Measurements from ENCODE around the gene TUBA8.
"Not testable (repeated sequence)": the region's sequence is repeated elsewhere in the genome, so short reads cannot be mapped to it uniquely, and the experiment has no call there.

The TUBA8 gene

DNA sequence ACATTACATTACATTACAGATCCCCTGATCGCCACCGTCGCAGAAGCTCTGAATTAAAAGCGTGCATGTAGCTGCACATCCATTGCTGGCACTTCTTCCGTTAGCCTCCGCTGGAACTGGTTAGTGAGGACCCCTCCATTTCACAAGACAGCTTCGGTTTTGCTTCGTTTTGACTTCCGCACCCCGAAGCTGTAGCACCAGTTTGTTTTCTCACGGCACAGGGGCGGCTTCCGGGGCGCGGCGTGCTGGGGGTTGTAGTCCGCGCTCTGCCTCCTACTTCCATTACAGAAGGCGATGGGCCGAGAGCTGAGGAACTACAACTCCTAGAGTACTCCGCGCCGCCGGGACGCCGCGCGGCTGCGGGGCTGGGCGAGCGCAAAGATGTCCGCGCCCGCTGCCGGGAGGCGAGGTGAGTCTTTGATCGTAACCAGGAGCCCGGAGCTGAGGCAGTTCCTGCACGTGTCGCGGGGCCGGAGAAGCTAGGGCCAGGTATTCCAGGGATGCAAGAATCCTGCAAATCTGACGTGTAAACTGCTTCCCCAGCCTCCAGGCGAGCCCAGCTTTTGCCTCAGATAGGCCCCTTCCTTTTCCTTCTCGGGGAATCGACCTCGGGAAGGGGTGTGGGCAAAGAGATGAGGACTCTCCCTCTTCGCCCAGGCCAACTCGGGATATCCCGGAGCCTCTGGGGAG lies 32.8 kb upstream of the TUBA8 start, which contains the start of gene PEX26:
TSS of gene PEX26 (plus strand) at position 352 of the 690 bp plus-strand sequence. CDS start 387 bp downstream, outside the sequence.
- peak; percentile 90 for DNase-seq

DNA sequence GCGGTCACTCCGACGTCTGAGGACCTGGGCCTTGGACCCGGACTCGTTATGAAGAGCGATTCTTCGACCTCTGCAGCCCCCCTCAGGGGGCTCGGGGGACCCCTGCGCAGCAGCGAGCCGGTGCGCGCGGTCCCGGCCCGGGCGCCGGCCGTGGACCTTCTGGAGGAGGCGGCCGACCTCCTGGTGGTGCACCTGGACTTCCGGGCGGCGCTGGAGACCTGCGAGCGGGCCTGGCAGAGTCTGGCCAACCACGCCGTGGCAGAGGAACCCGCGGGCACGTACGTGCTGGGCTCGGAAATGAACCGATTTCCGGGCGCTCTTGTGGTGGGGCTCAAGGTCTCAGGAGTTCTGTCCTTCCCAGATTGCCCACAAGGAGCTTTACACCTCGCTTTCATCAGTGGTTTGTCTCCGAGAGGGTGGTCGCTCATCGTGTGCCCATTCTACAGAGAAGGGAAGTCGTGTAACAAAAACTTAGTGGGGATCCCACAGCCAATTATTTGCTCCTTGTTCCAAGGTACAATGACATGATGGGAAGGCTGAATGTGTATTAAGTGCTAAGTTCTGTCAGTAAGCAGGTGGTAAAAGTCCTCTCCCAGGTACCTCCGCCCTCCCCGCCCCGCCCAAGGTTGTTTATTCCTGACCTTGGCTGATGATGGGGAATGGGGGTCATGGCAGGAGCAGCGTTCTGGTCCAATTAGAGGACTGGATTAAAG lies 32.1 kb upstream of the TUBA8 start:
- peak; percentile 36 for DNase-seq

DNA sequence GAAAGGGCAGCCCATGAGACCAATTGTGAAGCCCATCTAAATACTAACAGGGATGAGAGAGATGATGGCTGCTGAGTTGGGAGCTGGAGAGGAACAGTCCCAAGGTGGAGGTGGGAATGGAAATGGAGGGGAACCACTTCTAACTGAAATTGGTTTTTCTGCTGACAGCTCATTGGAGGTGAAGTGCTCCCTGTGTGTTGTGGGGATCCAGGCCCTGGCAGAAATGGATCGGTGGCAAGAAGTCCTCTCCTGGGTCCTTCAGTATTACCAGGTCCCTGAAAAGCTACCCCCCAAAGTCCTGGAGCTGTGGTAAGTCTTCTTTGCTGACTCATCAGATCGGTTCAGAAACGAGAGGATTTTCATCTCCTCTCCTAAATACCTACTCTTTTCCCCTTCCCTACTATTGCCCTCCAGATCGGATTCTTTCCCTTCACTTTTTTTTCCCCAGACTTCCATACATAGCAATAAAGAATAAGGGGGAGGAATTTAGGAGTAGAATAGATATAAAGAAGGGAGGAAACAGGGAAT lies 30.8 kb upstream of the TUBA8 start:
- no peak for DNase-seq

DNA sequence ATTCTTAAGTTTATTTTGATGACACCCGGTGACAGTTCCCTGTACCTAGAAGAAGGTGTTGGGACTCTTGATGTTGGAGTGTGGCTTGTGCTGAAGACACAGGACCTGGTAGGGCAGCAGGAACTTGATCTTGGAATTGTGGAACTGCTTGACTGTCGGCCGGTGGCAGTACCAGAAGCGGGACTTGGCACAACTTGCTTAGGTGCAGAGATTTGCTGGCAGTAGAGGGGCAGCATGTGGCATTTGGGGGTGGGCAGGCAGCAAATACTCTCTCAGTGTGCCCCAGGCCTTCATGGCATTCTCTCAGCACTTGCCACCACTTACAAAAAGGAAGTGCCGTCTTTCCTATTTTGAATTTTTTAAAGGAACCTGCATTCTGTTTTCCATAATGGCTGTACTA lies 29.2 kb upstream of the TUBA8 start:
- DNase-seq, result no peak

DNA sequence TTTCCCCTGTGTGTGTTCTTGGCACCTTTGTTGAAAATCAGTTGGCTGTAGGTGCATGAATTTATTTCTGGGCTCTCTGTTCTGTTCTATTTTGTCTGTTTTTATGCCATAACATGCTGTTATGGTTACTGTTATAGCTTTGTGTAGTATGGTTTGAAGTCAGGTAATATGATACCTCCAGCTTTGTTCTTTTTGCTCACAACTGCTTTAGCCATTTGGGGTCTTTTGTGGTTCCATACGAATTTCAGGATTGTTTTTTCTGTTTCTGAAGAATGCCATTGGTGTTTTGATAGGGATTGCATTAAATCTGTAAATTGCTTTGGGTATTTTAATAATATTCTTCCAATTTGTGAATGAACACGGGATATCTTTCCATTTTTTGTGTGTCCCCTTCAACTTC lies 28.1 kb upstream of the TUBA8 start:
- no peak for DNase-seq

DNA sequence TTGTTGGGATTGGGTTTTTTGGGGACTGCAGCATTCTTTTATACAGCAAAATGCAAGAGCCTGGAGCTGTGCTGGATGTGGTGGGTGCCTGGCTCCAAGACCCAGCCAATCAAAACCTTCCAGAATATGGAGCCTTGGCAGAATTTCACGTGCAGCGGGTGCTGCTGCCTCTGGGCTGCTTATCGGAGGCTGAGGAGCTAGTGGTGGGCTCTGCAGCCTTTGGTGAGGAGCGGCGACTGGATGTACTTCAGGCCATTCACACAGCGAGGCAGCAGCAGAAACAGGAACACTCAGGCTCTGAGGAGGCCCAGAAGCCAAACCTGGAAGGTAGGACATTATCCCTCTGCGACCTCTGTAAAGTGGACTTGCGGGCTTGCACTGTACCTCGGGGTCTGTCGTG lies 27.2 kb upstream of the TUBA8 start:
- DNase-seq, result no peak

DNA sequence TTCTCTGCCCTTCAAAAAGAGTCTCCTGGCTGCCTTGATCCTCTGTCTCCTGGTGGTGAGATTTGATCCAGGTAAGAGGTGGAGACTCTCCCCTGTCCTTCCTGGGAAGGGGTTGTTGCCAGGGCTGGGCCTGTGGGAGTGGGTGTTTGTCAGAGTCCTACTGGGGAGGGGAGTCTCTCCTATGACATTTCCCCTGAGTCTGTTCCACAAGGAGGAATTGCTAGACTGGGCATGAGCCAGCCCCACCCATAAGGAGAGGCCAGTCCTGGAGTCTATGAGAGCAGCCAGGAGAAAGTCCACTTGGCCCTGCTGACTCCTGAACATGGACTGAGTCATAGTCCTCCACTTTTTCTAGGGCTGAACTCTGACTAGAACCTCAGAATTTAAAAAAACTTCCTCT lies 25.4 kb upstream of the TUBA8 start:
- DNase-seq, result no peak

DNA sequence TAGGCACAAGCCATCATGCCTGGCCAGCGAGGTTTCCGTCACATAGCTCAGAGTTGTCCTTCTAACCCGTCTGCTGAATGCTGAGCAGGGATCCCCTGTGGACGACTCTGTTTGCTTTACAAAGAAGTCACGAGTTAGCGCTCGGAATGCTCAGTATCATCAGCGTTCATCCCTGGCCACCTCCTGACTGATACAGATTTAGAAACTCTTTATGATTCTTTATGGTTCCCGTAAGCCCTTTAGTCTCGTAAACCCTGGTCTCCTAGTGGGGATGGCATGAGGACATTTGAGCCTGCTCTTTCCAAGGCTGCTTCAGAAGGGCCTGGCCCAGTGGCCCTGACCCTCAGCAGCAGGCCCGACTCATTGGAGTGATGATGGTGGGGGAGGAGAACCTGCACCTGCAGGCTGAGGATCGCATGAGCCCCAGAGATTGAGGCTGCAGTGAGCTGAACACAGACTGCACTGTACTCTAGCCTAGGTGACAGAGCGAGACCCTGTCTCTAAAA lies 23.2 kb upstream of the TUBA8 start:
- no peak for DNase-seq

DNA sequence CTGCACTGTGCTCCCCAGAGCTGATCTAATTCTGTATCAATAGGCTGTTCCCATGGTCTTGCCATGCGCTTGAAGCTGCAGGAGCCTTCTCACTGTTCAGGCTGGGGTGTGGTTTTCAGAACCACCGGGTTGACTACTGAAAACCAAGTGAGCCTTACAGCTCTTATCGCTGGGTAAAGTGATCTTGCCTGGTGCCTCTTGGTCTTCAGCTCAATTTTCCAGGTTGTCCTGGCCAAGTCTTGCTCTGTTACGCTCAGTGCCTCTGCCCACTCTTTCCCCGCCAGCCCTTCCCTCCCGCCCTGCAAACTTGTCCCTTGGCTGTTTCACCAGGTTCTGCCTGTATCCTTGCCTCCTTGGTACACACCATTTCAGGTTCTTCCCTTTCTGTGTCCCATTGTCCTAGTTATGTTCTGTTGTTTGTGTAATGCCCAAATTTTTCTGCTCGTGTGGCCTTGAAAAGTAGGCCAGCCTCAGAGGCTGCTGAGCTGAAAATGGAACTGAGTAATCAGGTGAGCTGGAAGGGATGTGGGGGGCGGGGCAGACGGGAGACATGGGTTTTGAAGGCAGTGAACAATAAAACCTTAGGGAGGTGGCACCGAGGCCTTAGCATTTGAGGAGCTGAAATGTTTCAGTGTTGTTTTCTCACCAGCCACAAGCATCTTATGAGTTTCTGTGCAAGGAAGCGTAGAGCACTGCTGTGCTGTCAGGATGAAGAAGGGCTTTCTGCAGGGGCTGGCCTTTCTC lies 21.6 kb upstream of the TUBA8 start:
- no peak for DNase-seq

DNA sequence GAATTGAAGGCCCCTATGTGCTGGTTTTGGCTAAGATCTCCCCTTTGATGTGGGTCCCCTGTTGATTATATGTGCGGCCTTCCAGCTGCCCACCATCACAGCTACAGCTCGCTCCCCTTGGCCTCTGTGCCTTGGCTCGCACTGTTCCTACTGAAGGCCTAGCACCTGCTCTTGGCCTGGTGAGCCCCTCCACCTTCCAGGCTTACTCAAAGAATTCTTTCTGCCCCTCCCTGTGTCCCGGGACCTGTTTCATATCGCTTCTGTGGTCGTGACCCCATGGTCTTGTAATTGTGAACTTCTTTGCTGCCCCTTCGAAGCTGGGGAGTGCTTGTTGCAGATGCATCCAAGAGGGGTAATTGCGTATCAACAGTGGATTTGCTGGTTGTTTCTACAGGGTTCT lies 20.3 kb upstream of the TUBA8 start:
- DNase-seq, result no peak

DNA sequence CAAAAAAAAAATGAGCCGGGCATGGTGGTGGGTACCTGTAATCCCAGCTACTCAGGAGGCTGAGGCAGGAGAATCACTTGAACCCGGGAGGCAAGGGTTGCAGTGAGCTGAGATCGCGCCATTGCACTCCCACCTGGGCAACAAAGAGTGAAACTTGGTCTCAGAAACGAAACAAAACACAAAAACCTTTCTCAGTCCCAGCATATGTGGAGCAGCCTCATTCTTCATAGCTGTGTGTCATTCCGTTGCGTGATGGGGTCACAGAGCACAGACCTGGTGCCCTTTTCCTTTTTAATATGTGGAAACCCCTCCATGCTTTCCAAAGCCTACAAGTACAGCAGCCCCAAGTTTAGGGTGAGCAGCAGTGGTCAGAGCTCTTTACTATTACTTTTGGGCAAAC lies 19.1 kb upstream of the TUBA8 start:
- DNase-seq, result no peak

DNA sequence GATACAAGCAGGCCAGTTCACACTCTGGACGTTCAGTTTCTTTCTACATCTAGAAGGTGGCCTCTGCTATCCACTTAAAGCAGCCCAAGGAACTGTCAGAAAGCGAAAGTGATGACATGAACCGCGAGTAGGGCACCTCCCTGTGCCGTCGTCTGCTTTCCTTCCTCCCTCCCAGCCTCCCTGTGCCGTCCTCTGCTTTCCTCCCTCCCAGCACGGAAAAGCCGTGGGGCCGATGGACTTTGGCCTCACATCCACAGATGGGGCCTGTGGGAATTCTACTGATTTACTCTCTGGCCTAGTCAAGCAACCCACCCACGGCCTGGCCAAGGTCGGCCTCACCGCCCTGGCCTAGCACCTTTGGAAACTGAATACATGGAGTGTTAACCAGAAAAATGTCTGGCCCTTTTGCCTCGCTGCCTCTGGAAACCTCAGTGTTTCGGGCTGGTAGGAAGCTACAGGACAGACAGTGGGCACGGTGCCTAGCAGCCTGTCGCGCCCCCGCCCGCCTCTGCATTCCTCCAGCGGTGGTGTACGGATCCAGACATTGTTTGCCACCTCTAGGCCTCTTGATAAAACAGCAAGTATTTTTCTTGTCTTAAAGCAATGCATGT lies 18.6 kb upstream of the TUBA8 start:
- DNase-seq, result no peak

DNA sequence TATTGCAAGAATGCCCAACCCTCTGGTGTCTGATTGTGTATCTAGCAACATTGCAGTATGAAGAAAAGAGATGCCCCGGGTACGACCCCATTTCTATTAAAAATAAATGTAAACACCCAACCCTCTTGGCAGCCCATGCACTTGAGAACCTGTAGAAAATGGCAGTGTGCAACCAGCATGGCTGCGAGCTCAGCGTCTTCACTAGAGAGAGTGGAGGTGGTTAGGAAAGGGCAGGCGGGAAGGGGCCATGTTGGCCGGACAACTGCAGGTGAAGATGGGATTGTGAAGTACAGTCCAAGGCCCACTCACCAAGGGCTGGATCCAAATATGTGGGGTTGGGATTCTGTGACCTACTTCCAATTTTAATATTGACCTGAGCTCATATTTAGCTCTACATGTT lies 16.9 kb upstream of the TUBA8 start:
- no peak for DNase-seq

DNA sequence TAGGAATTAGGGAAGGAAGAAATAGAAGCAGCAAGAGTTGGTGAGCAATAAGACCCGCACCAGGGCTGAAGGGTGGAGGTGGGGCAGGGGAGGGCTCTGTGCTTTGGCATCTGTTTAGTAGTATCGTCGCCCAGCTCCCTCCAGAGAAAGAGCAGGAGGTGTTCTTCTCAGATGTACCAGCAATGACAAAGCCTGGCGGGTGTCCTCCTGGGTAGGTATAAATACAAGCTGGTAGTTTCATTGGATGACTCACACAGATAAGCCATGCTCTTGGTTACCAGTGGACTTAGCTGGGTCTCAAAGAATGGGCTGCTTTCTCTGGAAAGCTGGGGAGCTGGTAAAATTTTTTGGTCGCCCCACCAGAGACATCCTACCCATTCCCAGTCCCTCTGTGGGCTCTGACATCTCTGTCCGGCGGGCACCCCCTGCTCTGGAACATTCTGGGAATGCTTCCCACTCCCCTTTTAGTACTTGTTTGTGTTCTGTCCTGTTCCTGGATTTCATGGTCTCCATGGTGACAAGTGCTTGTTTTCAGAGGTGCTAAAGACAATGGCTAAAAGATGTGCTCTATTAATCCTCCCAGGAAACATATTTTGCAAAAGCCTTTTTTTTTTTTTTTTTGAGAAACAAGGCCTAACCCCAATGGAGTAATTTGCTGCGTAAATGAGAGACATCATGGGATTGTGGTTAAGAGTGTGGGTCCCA lies 15.4 kb upstream of the TUBA8 start:
- no peak for DNase-seq

DNA sequence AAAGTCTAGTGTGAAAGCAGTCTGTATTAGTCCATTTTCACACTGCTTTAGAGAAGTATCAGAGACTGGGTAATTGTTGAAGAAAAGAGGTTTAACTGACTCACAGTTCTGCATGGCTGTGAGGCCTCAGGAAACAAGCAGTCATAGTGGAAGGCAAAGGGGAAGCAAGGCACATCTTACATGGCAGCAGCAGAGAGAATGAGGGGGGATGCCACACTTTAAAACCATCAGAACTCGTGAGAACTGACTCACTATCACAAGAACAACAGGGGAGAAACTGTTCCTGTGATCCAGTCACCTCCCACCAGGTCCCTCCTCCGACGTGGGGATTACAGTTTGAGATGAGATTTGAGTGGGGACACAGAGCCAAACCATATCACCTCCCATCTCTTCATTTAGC lies 13.8 kb upstream of the TUBA8 start:
- DNase-seq, result no peak

DNA sequence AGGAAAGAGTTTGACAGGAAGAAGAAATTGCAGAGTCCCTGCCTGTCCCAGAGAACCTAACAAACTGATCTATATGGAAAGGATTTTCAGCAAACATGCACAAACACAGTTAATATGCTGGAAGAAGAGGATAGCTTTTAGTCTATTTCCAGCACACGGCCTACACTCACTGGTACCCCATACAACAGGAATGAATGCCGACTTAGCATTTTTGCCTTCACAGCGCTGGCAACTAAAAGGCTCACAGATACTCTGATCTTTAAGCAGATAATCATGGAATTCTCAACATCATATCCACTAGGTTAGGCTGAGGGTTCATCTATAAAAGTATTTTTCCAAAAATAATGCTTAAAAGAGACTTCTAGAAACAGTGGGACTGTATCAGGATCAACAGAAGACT lies 9.8 kb upstream of the TUBA8 start:
- DNase-seq, result no peak

DNA sequence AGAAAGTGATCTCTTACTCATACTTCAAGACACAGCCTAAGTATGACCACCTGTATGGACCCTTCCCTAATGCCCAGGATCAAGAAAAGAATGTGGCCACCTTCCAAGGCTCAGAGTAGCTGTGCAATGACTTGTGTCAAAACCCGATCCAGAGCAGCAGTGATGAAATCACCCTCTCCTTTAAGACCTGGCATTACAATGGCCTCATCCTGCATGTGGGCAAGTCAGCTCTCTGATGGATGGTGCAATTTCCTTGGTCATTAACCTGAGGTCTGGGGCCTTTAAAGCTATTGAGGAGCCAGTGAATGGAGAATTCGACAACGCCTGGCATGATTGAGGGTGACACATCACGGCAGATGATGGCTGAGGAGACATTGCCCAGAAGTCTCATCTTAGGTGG lies 9.1 kb upstream of the TUBA8 start:
- no peak for DNase-seq

DNA sequence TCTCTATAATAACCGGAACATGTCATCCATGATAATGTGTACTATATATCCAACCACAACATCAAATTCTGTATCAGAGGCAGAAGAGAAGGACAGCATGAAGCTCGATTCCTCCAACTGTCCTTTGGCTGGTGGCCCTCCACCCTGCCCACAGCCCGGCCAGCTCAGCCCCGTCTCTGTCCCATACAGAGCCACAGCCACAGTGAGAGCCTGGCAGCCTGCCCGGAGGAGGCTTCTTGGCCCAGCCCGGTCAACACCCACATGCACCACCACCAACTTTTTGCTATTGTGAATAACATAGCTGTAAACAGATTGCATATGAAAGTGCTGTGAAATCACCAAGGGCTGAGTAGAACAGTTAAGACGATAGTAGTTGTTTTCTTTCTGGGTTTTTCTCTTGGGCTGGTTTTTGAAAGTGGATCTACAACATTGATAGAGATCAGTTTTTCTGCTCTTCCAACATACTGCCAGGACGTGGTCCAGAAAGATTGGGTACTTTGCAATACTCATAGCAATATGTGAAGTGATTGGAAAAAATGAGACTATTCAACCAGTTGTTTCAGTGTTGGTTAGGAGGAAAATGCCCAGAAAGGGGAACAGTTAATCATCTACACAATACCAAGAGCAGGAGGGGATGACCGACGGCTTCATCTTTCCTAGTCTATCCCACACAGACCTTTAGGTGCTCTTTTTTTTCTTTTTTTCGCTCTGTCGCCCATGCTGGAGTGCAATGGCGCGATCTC lies 6.9 kb upstream of the TUBA8 start:
- no peak for DNase-seq

DNA sequence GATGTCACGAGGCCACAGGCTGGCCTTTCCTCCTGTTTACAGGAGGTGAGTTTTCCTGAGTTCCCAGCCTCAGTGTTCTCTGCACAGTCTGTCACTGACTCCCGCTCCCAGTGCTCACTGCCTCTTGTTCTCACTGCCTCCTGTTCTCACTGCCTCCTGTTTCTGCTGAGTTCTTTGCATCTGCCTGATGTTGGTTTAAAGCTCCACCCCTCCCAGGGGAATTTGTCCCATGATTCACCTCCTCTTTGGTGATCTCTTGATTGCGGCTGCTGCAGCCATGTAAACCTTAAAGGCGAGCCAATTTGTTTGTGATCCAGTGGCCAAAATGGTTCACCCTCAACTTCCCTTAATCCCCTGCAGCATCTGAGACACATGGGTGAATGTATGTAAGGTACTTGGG lies 6.0 kb upstream of the TUBA8 start:
- no peak for DNase-seq

DNA sequence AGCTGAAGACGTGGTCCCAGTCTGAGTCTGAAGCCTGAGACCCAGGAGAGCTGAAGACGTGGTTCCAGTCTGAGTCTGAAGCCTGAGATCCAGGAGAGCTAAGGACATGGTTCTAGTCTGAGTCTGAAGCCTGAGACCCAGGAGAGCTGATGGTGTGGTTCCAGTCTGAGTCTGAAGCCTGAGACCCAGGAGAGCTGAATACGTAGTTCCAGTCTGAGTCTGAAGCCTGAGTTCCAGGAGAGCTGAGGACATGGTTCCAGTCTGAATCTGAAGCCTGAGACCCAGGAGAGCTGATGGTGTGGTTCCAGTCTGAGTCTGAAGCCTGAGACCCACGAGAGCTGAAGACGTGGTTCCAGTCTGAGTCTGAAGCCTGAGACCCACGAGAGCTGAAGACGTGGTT lies 4.6 kb upstream of the TUBA8 start:
- DNase-seq, result not testable (repeated sequence)

DNA sequence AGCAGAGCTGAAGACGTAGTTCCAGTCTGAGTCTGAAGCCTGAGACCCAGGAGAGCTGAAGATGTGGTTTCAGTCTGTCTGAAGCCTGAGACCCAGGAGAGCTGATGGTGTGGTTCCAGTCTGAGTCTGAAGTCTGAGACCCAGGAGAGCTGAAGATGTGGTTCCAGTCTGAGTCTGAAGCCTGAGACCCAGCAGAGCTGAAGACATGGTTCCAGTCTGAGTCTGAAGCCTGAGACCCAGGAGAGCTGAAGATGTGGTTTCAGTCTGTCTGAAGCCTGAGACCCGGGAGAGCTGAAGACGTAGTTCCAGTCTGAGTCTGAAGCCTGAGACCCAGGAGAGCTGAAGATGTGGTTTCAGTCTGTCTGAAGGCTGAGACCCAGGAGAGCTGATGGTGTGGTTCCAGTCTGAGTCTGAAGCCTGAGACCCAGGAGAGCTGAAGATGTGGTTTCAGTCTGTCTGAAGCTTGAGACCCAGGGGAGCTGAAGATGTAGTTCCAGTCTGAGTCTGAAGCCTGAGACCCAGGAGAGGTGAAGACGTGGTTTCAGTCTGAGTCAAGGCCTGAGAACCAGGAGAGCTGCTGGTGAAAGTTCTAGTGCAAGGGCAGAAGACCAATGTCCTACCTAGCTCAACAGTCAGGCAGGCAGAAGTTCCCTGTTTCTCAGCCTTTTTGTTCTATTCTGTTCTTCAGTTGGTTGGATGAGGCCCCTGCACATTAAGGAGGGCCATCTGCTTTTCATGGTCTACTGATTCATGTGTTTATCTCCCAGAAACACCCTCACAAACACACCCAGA lies 3.9 kb upstream of the TUBA8 start:
- not testable (repeated sequence) for DNase-seq
